H1 (cell line): ENCODE measurements around the gene DEPP1. TPM values are rescaled to one million over a fixed set of nuclear protein-coding genes. Genes with fewer than 3 reads are reported as not detected.

Source experiments
- KDM1A ChIP-seq: fragments of 200-600, 300-600 bp; sonication (generic); IDR thresholded peaks from 2 replicates; pipeline ENCODE4 v1.7.1; 2016; ENCODE audit warnings: mild to moderate bottlenecking, low read length, borderline replicate concordance
- KDM5A ChIP-seq: fragments of 200-600 bp; IDR thresholded peaks from 2 replicates; pipeline ENCODE4 v1.7.1; 2012; ENCODE audit warnings: mild to moderate bottlenecking, low read length, inconsistent platforms, mixed read lengths
- SP1 ChIP-seq: IDR thresholded peaks from 2 replicates; pipeline ENCODE4 v1.6.1; 2011; ENCODE audit warnings: low read depth, low read length
- polyA plus RNA-seq, 7 experiments: library from polyadenylated mRNA; depleted of rRNA in 3 of 7; stranded (reverse) in 5 of 7; unstranded in 2 of 7; fragments of >200 nt in 5 of 7; fragments of 200-250 nt in 2 of 7; gene quantifications; 1 replicate in 5 of 7; 2 replicates in 1 of 7; 4 replicates in 1 of 7; pipeline versions ENCODE4 v1.2.1 to v1.2.3, GENCODE V29; 2011 to 2013; ENCODE audit warnings: missing spikeins in 2 of 7, mixed read lengths in 2 of 7
- total RNA-seq: library from RNA; stranded (reverse); fragmentation: NEBNext Ultra II Directional; extraction: Animal tissue kit (Norgen Biotek cat#: 25700); gene quantifications from 2 replicates; pipeline ENCODE4 v1.2.1, GENCODE V29; 2021

DEPP1 gene
- total and polyA plus RNA-seq, 2 of the 8 experiments (the other 6 are each of a cell fraction or from before 2014, with no cell fraction given): 0.67 to 4.5 TPM

DNA sequence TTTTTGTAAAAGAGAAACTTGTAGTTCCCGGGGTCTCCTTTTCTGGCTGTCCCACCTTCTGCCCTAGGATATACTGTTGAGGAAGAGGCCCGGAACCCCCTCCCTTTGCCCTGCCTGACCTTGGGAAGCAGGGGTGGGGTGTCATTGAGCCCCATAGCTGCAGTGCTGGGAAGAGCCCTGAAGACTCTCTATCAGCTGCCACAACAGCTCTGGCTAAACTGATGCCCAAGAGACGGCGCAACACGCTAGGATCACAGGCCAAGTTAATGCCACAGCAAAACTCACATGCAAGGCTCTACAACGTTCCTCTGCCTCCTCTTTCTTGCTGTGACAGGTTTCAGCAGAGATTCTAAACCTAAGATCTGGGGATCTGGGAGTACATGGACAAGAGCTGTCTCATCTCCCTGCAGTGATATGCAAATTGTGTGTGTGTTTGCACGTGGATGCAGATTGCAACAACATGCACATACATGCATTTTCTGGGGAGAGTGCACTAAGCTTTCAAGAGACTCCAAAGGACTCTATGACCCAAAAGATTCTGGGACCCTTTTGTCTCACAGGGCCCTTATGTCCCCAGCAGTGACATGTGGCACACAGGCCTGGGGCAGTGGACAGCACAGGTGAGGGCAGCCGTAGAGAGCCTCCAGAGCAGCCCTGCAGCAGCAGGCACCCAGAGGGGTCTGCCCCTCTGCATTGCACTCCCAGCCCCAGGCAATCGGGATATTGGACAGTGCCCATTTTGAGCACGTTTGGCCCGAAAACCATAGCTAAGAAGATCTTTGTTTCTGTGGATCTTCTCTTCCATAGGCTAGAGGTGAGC, 16.5 kb downstream of the DEPP1 start (continued):
- TF ChIP-seq KDM1A (no peak), SP1 (no peak), KDM5A (no peak)
